Activated CD8-positive, alpha-beta memory T cell treated with anti-CD3 and anti-CD28 coated beads, Interleukin-2, amount 50 U/mL, for 24 hours (primary cell): ENCODE measurements around the gene CAMK1D.

Source experiments
- DNase-seq: peaks from one replicate; pipeline ENCODE4 v3.0.0-alpha.2; 2020; ENCODE audit errors: extremely low read depth

CAMK1D gene

GRCh38 chr10:12499076-12499986, 150.0 kb downstream of the CAMK1D start:
- DNase-seq = no peak

- no peak for DNase-seq
These were observed 151.3 kb downstream of the CAMK1D start for GRCh38 chr10:12500381-12501303.

- DNase-seq = no peak
These were observed 152.0 kb downstream of the CAMK1D start for GRCh38 chr10:12501324-12501723.

GRCh38 chr10:12501841-12502525, 152.6 kb downstream of the CAMK1D start:
- no peak for DNase-seq

GRCh38 chr10:12502526-12503274, 153.4 kb downstream of the CAMK1D start:
- no peak for DNase-seq

GRCh38 chr10:12503311-12503710, 154.0 kb downstream of the CAMK1D start:
- DNase-seq = no peak

GRCh38 chr10:12504176-12504575, 154.8 kb downstream of the CAMK1D start:
- DNase-seq = no peak

GRCh38 chr10:12504628-12505027, 155.3 kb downstream of the CAMK1D start:
- DNase-seq = no peak

GRCh38 chr10:12505683-12506082, 156.3 kb downstream of the CAMK1D start:
- DNase-seq = no peak

- DNase-seq = no peak
These were observed 158.0 kb downstream of the CAMK1D start for GRCh38 chr10:12507165-12507850.

GRCh38 chr10:12508165-12508564, 158.8 kb downstream of the CAMK1D start:
- DNase-seq = no peak

- DNase-seq = no peak
These were observed 159.9 kb downstream of the CAMK1D start for GRCh38 chr10:12509016-12509793.

GRCh38 chr10:12509794-12510100, 160.4 kb downstream of the CAMK1D start:
- DNase-seq = no peak

- no peak for DNase-seq
These were observed 161.2 kb downstream of the CAMK1D start for GRCh38 chr10:12510501-12510941.

- DNase-seq = no peak
These were observed 161.6 kb downstream of the CAMK1D start for GRCh38 chr10:12510984-12511383.

GRCh38 chr10:12511651-12512050, 162.3 kb downstream of the CAMK1D start:
- no peak for DNase-seq

GRCh38 chr10:12512332-12513002, 163.1 kb downstream of the CAMK1D start:
- no peak for DNase-seq

- no peak for DNase-seq
These were observed 163.6 kb downstream of the CAMK1D start for GRCh38 chr10:12513003-12513365.
